ENCODE data around the gene NMS.

The NMS gene

GRCh38 chr2:100483895-100484294 is 13.6 kb downstream of the NMS start:
- no peaks in the 10 kb centered on the region for H3K4me1 ChIP-seq (ENCODE audit: control insufficient read depth, insufficient read depth, low read length)

DNA sequence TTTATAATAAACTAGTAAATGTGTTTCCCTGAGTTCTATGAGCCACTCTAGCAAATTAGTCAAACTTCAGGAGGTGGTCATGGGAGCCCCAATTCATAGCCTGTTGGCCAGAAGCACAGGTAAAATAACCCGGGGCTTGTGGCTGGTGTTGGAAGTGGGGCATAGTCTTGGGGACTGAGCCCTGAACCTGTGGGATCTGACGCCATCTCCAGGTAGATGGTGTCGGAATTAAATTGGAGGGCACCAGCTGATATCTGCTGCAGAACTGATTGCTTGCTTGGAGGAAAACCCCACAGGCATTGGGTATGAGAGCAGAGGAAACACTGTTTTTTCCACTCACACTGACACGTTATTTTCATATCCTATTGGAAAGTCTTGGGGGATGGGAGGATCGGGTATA is 14.1 kb downstream of the NMS start:
- no peaks in the 10 kb centered on the region for H3K27me3 ChIP-seq (ENCODE audit: control insufficient read depth, insufficient read depth, low read length, poor library complexity, severe bottlenecking)
- H3K27ac ChIP-seq (ENCODE audit: insufficient read depth, low read depth, low read length, poor library complexity, severe bottlenecking): no peak overlapping the region
- 86% methylated on average over 3 of the region's 5 CpGs for WGBS, 2 experiments
- no peak overlapping the region for H3K4me3 ChIP-seq (ENCODE audit: insufficient read depth, low read depth, low read length)
- H3K4me1 ChIP-seq (ENCODE audit: control insufficient read depth, insufficient read depth, low read length): no peaks in the 10 kb centered on the region
- H3K9me3 ChIP-seq (ENCODE audit: control insufficient read depth, low read length): no peaks in the 10 kb centered on the region
- no peaks in the 10 kb centered on the region for H3K36me3 ChIP-seq (ENCODE audit: control insufficient read depth, insufficient read depth, low read length)

More at GRCh38 chr2:100483895-100484294, 13.6 kb downstream of the NMS start:
- Histone ChIP-seq H3K27me3 (ENCODE audit: control insufficient read depth, insufficient read depth, low read length, poor library complexity, severe bottlenecking) (no peaks in the 10 kb centered on the region), H3K4me3 (ENCODE audit: insufficient read depth, low read depth, low read length) (no peak overlapping the region), H3K9me3 (ENCODE audit: control insufficient read depth, low read length) (no peaks in the 10 kb centered on the region), H3K36me3 (ENCODE audit: control insufficient read depth, insufficient read depth, low read length) (no peaks in the 10 kb centered on the region), H3K27ac (ENCODE audit: insufficient read depth, low read depth, low read length, poor library complexity, severe bottlenecking) (no peak overlapping the region)
- WGBS, 2 experiments: 94% methylated on average over 4 to 5 of the region's 5 CpGs

DNA sequence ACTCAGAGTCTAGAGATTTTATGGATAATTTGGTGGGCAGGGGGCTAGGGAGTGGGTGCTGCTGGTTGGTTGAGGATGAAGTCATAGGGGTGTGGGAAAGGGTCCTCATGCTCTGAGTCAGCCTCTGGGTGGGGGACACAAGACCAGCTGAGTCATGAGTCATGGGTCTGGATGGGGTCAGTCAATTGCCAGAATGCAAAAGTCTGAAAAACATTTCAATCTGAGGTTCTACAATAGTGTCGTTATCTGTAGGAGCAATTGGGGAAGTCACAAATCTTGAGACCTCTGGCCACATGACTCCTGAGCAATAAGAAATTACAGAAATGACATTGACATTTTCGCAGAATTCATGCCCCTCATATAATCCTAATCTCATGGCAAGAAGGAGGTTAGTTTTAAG is 15.1 kb downstream of the NMS start:
- H3K4me1 ChIP-seq (ENCODE audit: control insufficient read depth, insufficient read depth, low read length): no peaks in the 10 kb centered on the region
- no peak overlapping the region for H3K27ac ChIP-seq (ENCODE audit: insufficient read depth, low read depth, low read length, poor library complexity, severe bottlenecking)
- H3K36me3 ChIP-seq (ENCODE audit: control insufficient read depth, insufficient read depth, low read length): no peaks in the 10 kb centered on the region
- WGBS, 2 experiments: 90 to 98% methylated on average over 2 of the region's 2 CpGs
- H3K4me3 ChIP-seq (ENCODE audit: insufficient read depth, low read depth, low read length): no peak overlapping the region
- no peaks in the 10 kb centered on the region for H3K9me3 ChIP-seq (ENCODE audit: control insufficient read depth, low read length)
- H3K27me3 ChIP-seq (ENCODE audit: control insufficient read depth, insufficient read depth, low read length, poor library complexity, severe bottlenecking): no peaks in the 10 kb centered on the region

DNA sequence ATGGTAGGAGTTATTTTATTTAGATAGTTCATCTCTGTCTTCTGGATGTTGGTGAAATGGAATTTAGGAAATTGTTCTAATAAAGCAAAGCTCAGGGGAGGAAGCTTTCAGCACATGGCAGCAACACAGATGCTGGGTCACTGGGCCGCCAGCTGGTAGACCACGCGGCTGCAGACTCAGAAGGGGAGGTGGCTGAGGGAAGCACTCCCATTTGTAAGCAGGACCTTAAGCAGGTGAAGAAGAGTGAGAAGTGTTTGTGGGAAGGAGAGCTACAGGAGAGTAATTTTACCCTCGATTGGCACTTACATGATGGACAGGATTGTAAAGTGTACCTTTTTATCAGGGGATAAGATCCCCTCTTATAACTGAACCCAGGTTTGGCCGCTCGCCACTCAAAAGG is 24.4 kb downstream of the NMS start:
- WGBS, 2 experiments: 85 to 88% methylated on average over 6 of the region's 6 CpGs
- no peak overlapping the region for H3K4me3 ChIP-seq (ENCODE audit: insufficient read depth, low read depth, low read length)
- H3K4me1 ChIP-seq (ENCODE audit: control insufficient read depth, insufficient read depth, low read length): no peaks in the 10 kb centered on the region
- no peaks in the 10 kb centered on the region for H3K9me3 ChIP-seq (ENCODE audit: control insufficient read depth, low read length)
- H3K27ac ChIP-seq (ENCODE audit: insufficient read depth, low read depth, low read length, poor library complexity, severe bottlenecking): no peak overlapping the region
- no peaks in the 10 kb centered on the region for H3K27me3 ChIP-seq (ENCODE audit: control insufficient read depth, insufficient read depth, low read length, poor library complexity, severe bottlenecking)
- H3K36me3 ChIP-seq (ENCODE audit: control insufficient read depth, insufficient read depth, low read length): no peaks in the 10 kb centered on the region

- Histone ChIP-seq H3K4me3 (ENCODE audit: insufficient read depth, low read depth, low read length) (no peak overlapping the region), H3K36me3 (ENCODE audit: control insufficient read depth, insufficient read depth, low read length) (no peaks in the 10 kb centered on the region), H3K9me3 (ENCODE audit: control insufficient read depth, low read length) (no peaks in the 10 kb centered on the region), H3K27me3 (ENCODE audit: control insufficient read depth, insufficient read depth, low read length, poor library complexity, severe bottlenecking) (no peaks in the 10 kb centered on the region), H3K27ac (ENCODE audit: insufficient read depth, low read depth, low read length, poor library complexity, severe bottlenecking) (no peak overlapping the region), H3K4me1 (ENCODE audit: control insufficient read depth, insufficient read depth, low read length) (no peaks in the 10 kb centered on the region)
- 95 to 100% methylated on average over 2 of the region's 2 CpGs for WGBS, 2 experiments
Measured at GRCh38 chr2:100502782-100503181, 32.5 kb downstream of the NMS start.

- H3K36me3 ChIP-seq (ENCODE audit: control insufficient read depth, insufficient read depth, low read length): no peaks in the 10 kb centered on the region
- H3K4me1 ChIP-seq (ENCODE audit: control insufficient read depth, insufficient read depth, low read length): no peaks in the 10 kb centered on the region
- no peaks in the 10 kb centered on the region for H3K9me3 ChIP-seq (ENCODE audit: control insufficient read depth, low read length)
- H3K27ac ChIP-seq (ENCODE audit: insufficient read depth, low read depth, low read length, poor library complexity, severe bottlenecking): no peak overlapping the region
- no peak overlapping the region for H3K4me3 ChIP-seq (ENCODE audit: insufficient read depth, low read depth, low read length)
- no peaks in the 10 kb centered on the region for H3K27me3 ChIP-seq (ENCODE audit: control insufficient read depth, insufficient read depth, low read length, poor library complexity, severe bottlenecking)
Measured at GRCh38 chr2:100504542-100504941, 34.3 kb downstream of the NMS start.

DNA sequence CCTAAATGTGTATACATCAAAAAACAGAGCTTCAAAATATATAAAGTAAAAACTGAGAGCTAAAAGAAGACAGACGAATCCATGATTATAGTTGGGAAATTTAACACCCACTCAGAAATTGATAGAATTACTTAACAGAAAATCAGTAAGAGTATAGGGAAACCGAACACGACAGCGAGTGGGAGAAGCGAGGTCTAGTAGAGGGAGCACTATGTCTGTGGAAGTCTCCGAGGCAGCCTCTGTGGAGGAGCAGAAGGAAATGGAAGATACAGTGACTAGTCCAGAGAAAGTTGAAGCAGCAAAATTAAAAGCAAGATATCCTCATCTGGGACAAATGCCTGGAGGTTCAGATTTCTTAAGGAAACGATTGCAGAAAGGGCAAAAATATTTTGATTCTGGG is 38.8 kb downstream of the NMS start:
- no peak overlapping the region for H3K4me3 ChIP-seq (ENCODE audit: insufficient read depth, low read depth, low read length)
- H3K36me3 ChIP-seq (ENCODE audit: control insufficient read depth, insufficient read depth, low read length): no peaks in the 10 kb centered on the region
- H3K27me3 ChIP-seq (ENCODE audit: control insufficient read depth, insufficient read depth, low read length, poor library complexity, severe bottlenecking): no peaks in the 10 kb centered on the region
- no peaks in the 10 kb centered on the region for H3K4me1 ChIP-seq (ENCODE audit: control insufficient read depth, insufficient read depth, low read length)
- no peaks in the 10 kb centered on the region for H3K9me3 ChIP-seq (ENCODE audit: control insufficient read depth, low read length)
- WGBS, 2 experiments: 93 to 95% methylated on average over 6 to 7 of the region's 7 CpGs
- H3K27ac ChIP-seq (ENCODE audit: insufficient read depth, low read depth, low read length, poor library complexity, severe bottlenecking): no peak overlapping the region

DNA sequence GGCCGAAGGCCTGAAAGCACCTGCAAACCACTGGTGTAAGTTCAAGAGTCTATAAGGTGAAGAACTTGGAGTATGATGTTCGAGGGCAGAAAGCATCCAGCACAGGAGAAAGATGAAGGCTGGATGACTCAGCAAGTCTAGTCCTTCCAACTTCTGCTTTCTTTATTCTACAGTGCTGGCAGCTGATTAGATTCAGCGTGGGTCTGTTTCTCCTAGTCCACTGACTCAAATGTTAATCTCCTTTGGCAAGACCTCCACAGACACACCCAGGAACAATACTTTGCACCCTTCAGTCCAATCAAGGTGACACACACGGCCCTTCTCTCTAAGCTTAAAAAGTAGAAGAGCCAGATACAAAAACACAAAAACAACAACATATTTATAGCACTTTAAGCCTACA is 43.4 kb downstream of the NMS start:
- no peaks in the 10 kb centered on the region for H3K4me1 ChIP-seq (ENCODE audit: control insufficient read depth, insufficient read depth, low read length)
- H3K9me3 ChIP-seq (ENCODE audit: control insufficient read depth, low read length): no peaks in the 10 kb centered on the region
- no peaks in the 10 kb centered on the region for H3K36me3 ChIP-seq (ENCODE audit: control insufficient read depth, insufficient read depth, low read length)
- H3K27ac ChIP-seq (ENCODE audit: insufficient read depth, low read depth, low read length, poor library complexity, severe bottlenecking): no peak overlapping the region
- H3K27me3 ChIP-seq (ENCODE audit: control insufficient read depth, insufficient read depth, low read length, poor library complexity, severe bottlenecking): no peaks in the 10 kb centered on the region
- H3K4me3 ChIP-seq (ENCODE audit: insufficient read depth, low read depth, low read length): no peak overlapping the region
- WGBS, 2 experiments: 90 to 94% methylated on average over 4 of the region's 4 CpGs

DNA sequence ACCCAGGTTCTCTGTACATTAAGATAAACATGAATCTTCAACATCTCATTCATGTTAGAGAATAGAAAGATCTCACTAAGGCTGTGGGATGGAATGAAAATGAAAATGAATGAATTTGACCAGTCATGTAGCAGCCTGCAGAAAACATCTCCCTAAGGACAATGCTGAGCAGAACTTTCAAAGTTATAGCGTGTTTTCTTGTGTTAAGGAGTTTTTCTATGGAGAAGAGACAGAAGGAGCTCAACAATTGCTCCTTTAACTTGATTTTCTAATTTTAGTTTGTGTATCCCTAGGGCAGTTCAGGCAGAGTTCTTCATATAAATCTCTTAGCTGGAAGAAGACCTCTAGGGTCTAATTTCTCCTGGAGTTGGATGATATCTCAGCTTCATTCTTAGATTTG is 47.3 kb downstream of the NMS start:
- no peak overlapping the region for H3K27ac ChIP-seq (ENCODE audit: insufficient read depth, low read depth, low read length, poor library complexity, severe bottlenecking)
- 93 to 100% methylated on average over 1 of the region's 1 CpG for WGBS, 2 experiments
- H3K27me3 ChIP-seq (ENCODE audit: control insufficient read depth, insufficient read depth, low read length, poor library complexity, severe bottlenecking): no peaks in the 10 kb centered on the region
- no peaks in the 10 kb centered on the region for H3K36me3 ChIP-seq (ENCODE audit: control insufficient read depth, insufficient read depth, low read length)
- H3K4me1 ChIP-seq (ENCODE audit: control insufficient read depth, insufficient read depth, low read length): no peaks in the 10 kb centered on the region
- no peaks in the 10 kb centered on the region for H3K9me3 ChIP-seq (ENCODE audit: control insufficient read depth, low read length)
- no peak overlapping the region for H3K4me3 ChIP-seq (ENCODE audit: insufficient read depth, low read depth, low read length)

DNA sequence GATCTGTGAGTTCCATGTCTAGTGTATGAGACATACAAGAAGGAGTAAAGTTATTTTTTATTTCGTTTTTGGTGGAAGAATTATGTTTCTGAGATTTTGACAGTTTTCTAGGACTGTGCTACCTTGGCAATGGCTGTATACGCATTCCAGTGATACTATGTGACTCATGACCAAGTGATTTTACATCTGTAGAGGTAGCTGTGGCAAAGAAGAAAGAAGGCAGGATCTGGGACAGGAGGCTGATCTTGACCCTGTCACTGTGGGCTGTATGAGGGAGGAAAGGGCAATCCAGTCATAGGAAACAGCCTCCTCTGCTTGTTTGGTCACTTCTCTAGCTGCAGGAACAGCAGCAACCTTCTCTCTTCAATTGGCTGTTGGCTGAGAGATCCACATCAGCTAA is 48.5 kb downstream of the NMS start:
- Histone ChIP-seq H3K36me3 (ENCODE audit: control insufficient read depth, insufficient read depth, low read length) (no peaks in the 10 kb centered on the region), H3K27me3 (ENCODE audit: control insufficient read depth, insufficient read depth, low read length, poor library complexity, severe bottlenecking) (no peaks in the 10 kb centered on the region), H3K4me1 (ENCODE audit: control insufficient read depth, insufficient read depth, low read length) (no peaks in the 10 kb centered on the region), H3K4me3 (ENCODE audit: insufficient read depth, low read depth, low read length) (no peak overlapping the region), H3K9me3 (ENCODE audit: control insufficient read depth, low read length) (no peaks in the 10 kb centered on the region), H3K27ac (ENCODE audit: insufficient read depth, low read depth, low read length, poor library complexity, severe bottlenecking) (no peak overlapping the region)
- 85% methylated on average over 2 of the region's 2 CpGs for WGBS, 2 experiments

GRCh38 chr2:100520224-100520623 is 49.9 kb downstream of the NMS start:
- no peaks in the 10 kb centered on the region for H3K9me3 ChIP-seq (ENCODE audit: control insufficient read depth, low read length)
- H3K27me3 ChIP-seq (ENCODE audit: control insufficient read depth, insufficient read depth, low read length, poor library complexity, severe bottlenecking): no peaks in the 10 kb centered on the region
- 90 to 98% methylated on average over 2 of the region's 2 CpGs for WGBS, 2 experiments
- no peak overlapping the region for H3K27ac ChIP-seq (ENCODE audit: insufficient read depth, low read depth, low read length, poor library complexity, severe bottlenecking)
- no peaks in the 10 kb centered on the region for H3K36me3 ChIP-seq (ENCODE audit: control insufficient read depth, insufficient read depth, low read length)
- no peaks in the 10 kb centered on the region for H3K4me1 ChIP-seq (ENCODE audit: control insufficient read depth, insufficient read depth, low read length)
- no peak overlapping the region for H3K4me3 ChIP-seq (ENCODE audit: insufficient read depth, low read depth, low read length)
